PFSK-1 (cell line): Measurements from ENCODE around the gene SWAP70.

Experiments
- FOXP2 ChIP-seq: optimal IDR thresholded peaks from 2 replicates; pipeline ENCODE3; 2011; ENCODE audit warnings: borderline replicate concordance, control low read depth, inconsistent platforms; ENCODE audit not compliant: insufficient read depth; ENCODE audit errors: extremely low read length, extremely low read depth
- POLR2AphosphoS5 ChIP-seq: IDR thresholded peaks from 2 replicates; pipeline ENCODE4 v1.6.1; 2012; ENCODE audit warnings: low read depth, mild to moderate bottlenecking, control low read depth, low read length, moderate library complexity
- SIN3A ChIP-seq: IDR thresholded peaks from 2 replicates; pipeline ENCODE4 v1.6.1; 2012; ENCODE audit warnings: mild to moderate bottlenecking, low read length, moderate library complexity, borderline replicate concordance; ENCODE audit not compliant: insufficient read depth
- TAF1 ChIP-seq: IDR thresholded peaks from 2 replicates; pipeline ENCODE4 v1.6.1; 2012; ENCODE audit warnings: low read length, control low read depth, borderline replicate concordance; ENCODE audit not compliant: insufficient read depth
- TF ChIP-seq, protein P1 (sequence below), 2 experiments: IDR thresholded peaks; 2 replicates each; pipeline versions ENCODE4 v1.6.1 to v1.8.0; 2011 to 2012; ENCODE audit warnings: low read depth in 2 of 2, low read length in 2 of 2, control low read depth in 1 of 2, inconsistent platforms in 1 of 2, mild to moderate bottlenecking in 1 of 2, moderate library complexity in 1 of 2; ENCODE audit not compliant: insufficient read depth in 1 of 2

SWAP70 gene

DNA sequence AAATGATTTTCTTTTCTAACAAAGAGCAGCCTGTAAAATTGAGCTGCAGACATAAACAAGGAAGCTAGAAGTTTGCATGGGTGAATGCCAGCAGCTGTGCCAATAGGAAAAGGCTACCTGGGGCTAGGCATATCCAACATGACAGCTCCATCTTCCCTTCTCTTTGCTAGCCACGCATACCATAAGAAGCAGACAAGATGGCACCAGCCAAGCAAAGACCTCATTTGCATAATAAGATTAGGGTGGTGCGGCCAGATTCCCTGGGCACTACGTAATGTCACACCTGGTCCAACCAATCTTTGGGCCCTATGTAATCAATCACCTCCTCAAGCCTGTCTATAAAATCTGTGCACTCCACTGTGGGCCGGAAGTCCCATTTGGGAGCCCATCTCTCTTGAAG lies 108.3 kb downstream of the SWAP70 start:
- TF ChIP-seq SIN3A (no peak), FOXP2 (no peak), POLR2AphosphoS5 (no peak), TAF1 (no peak)
- TF ChIP-seq, protein P1, sequence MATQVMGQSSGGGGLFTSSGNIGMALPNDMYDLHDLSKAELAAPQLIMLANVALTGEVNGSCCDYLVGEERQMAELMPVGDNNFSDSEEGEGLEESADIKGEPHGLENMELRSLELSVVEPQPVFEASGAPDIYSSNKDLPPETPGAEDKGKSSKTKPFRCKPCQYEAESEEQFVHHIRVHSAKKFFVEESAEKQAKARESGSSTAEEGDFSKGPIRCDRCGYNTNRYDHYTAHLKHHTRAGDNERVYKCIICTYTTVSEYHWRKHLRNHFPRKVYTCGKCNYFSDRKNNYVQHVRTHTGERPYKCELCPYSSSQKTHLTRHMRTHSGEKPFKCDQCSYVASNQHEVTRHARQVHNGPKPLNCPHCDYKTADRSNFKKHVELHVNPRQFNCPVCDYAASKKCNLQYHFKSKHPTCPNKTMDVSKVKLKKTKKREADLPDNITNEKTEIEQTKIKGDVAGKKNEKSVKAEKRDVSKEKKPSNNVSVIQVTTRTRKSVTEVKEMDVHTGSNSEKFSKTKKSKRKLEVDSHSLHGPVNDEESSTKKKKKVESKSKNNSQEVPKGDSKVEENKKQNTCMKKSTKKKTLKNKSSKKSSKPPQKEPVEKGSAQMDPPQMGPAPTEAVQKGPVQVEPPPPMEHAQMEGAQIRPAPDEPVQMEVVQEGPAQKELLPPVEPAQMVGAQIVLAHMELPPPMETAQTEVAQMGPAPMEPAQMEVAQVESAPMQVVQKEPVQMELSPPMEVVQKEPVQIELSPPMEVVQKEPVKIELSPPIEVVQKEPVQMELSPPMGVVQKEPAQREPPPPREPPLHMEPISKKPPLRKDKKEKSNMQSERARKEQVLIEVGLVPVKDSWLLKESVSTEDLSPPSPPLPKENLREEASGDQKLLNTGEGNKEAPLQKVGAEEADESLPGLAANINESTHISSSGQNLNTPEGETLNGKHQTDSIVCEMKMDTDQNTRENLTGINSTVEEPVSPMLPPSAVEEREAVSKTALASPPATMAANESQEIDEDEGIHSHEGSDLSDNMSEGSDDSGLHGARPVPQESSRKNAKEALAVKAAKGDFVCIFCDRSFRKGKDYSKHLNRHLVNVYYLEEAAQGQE (IDR thresholded peaks at IDR 0.05; ENCODE audit: insufficient read depth in 1 of 2, low read depth in 2 of 2, low read length in 2 of 2) = no peak

DNA sequence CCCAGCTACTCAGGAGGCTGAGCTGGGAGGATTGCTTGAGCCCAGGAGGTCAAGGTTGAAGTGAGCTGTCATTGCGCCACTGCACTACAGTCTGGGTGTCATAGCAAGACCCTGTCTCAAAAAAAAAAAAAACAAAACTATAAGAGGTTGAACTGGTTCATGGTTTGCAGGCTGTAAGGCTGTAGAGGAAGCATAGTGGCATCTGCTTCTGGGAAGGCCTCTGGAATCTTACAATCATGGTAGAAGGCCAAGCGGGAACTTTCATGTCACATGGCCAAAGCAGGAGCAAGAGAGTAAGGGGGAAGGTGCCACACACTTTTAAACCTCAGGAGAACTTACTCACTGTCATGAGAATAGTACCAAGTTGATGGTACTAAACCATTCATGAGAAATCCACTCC lies 109.6 kb downstream of the SWAP70 start:
- no peak for TF ChIP-seq SIN3A
- no peak for TF ChIP-seq TAF1
- TF ChIP-seq, protein P1 (IDR thresholded peaks at IDR 0.05; ENCODE audit: insufficient read depth in 1 of 2, low read depth in 2 of 2, low read length in 2 of 2) = no peak
- no peak for TF ChIP-seq POLR2AphosphoS5
- TF ChIP-seq FOXP2 = no peak

DNA sequence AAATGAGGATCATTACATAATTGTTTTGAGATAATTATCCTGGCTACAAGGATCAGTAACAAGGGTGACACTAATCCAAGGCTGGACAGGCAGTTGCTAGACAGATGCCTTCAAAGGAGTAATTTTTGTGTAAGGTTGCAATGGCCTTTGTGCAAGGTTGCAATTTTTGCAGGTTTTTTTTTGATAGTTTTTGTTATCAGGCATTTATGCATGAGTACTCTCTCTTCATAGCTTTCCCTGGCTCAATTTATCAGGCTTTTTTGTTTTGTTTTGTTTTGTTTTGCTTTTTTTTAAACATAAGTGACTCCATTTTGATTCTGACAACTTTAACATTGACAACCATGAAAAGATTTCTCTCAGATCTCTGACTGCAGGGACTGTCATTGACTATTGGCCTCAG lies 110.2 kb downstream of the SWAP70 start:
- TF ChIP-seq, protein P1 (IDR thresholded peaks at IDR 0.05; ENCODE audit: insufficient read depth in 1 of 2, low read depth in 2 of 2, low read length in 2 of 2) = no peak
- TF ChIP-seq FOXP2 = no peak
- no peak for TF ChIP-seq POLR2AphosphoS5
- no peak for TF ChIP-seq SIN3A
- no peak for TF ChIP-seq TAF1

DNA sequence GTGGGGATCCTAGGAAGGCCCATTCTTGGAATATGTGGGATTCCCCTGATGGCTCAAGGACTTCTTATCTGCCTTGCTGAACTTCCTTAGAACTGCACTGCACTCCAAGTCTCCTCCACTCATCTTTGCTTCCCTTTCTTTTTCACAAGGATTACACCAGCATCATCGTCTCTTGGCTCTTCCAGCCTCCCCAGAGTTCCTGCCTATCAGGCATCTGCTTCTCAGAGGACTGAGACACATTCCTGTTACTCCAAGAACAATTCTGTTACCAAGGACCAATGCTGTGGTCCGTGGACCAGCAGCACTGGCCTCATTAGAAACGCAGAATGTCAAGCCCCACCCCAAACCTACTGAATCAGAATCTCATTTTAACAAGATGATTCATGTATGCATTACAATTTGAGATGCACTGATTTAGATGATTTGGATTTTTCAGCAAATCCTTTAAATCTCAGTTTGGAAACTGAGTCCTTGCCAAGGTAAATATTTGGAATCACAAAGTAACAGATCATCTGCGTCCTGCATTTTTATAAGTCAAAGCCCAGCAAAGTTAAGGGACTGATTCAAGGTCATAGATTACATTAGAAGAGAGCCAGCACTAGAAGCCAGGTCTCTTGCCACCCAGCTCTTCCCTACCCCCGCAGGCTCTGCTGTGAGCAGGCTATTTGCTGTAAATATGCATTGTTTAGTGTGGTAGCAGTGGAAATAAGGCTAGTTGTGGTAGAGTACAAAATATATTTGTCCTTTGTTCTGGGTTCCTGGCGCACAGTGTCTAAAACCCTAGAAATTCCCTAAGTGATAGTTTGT lies 110.9 kb downstream of the SWAP70 start:
- no peak for TF ChIP-seq FOXP2
- no peak for TF ChIP-seq SIN3A
- TF ChIP-seq POLR2AphosphoS5 = no peak
- TF ChIP-seq, protein P1 (IDR thresholded peaks at IDR 0.05; ENCODE audit: insufficient read depth in 1 of 2, low read depth in 2 of 2, low read length in 2 of 2) = no peak
- TF ChIP-seq TAF1 = no peak

DNA sequence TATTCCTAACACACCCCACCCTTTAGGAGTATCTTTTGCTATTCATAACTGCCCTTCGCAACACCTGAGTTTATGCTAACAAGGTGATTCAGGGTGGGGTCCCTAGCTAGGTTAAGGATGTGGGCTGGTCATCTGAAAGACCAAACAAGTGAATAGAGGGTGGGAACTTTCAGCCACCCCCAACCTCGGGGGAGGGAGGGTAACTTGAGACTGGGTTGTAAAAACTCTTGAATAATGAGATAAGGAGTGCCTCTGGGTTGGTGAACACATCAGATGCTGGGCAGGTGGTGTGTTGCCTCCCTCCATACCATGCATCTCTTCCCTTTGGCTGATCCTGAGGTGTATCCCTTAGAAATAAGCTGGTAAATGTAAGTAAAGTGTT lies 111.5 kb downstream of the SWAP70 start:
- TF ChIP-seq TAF1 (no peak), POLR2AphosphoS5 (no peak), FOXP2 (no peak), SIN3A (no peak)
- TF ChIP-seq, protein P1 (IDR thresholded peaks at IDR 0.05; ENCODE audit: insufficient read depth in 1 of 2, low read depth in 2 of 2, low read length in 2 of 2) = no peak
